K562 (cell line): ENCODE data around the gene DPH7. TPM values are rescaled to one million over a fixed set of nuclear protein-coding genes. Genes with fewer than 3 reads are reported as not detected.

Source experiments
- ATF7 ChIP-seq: fragments of 450-650 bp; IDR thresholded peaks from 2 replicates; pipeline ENCODE4 v1.7.1; 2014; ENCODE audit warnings: mild to moderate bottlenecking, moderate library complexity
- ETV1 ChIP-seq: fragments of 450-650 bp; conservative IDR thresholded peaks from 2 replicates; pipeline ENCODE4 v1.6.1; 2016; ENCODE audit warnings: missing genetic modification characterization, control low read depth, low read depth, missing compliant biosample characterization
- KDM2B ChIP-seq: fragments of 250-450 bp; sonication (Bioruptor Pico); IDR thresholded peaks from 2 replicates; pipeline ENCODE4 v1.8.0; 2021; ENCODE audit warnings: mild to moderate bottlenecking, moderate library complexity
- KDM4B ChIP-seq, 2 experiments: fragments of 450-650 bp in 1 of 2; sonication (generic) in 1 of 2; IDR thresholded peaks; 2 replicates each; pipeline ENCODE4 v1.6.1; 2016 to 2017; ENCODE audit warnings: borderline replicate concordance in 2 of 2, antibody characterized with exemption in 1 of 2, low read depth in 1 of 2, mild to moderate bottlenecking in 1 of 2
- KLF13 ChIP-seq: fragments of 450-650 bp; IDR thresholded peaks from 2 replicates; pipeline ENCODE4 v1.6.1; 2016; ENCODE audit warnings: missing genetic modification characterization, low read depth, mild to moderate bottlenecking, missing compliant biosample characterization, moderate library complexity, borderline replicate concordance
- POLR2H ChIP-seq: IDR thresholded peaks from 2 replicates; pipeline ENCODE4 v1.6.1; 2016; ENCODE audit warnings: missing genetic modification characterization, low read depth, mild to moderate bottlenecking, control low read depth, missing compliant biosample characterization, moderate library complexity
- SIX5 ChIP-seq, 2 experiments: IDR thresholded peaks; 2 replicates each; pipeline ENCODE4 v1.6.1; 2011; ENCODE audit warnings: low read length in 2 of 2, borderline replicate concordance in 1 of 2, low read depth in 1 of 2, mild to moderate bottlenecking in 1 of 2, moderate library complexity in 1 of 2; ENCODE audit not compliant: insufficient read depth in 1 of 2
- ZNF561 ChIP-seq: fragments of 450-650 bp; formaldehyde crosslinking; conservative IDR thresholded peaks from 2 replicates; pipeline ENCODE4 v1.4.0; 2020; ENCODE audit warnings: mild to moderate bottlenecking, moderate library complexity
- ZNF766 ChIP-seq: fragments of 200-800 bp; sonication (Bioruptor generic); conservative IDR thresholded peaks from 2 replicates; pipeline ENCODE4 v1.6.1; 2016; ENCODE audit warnings: missing genetic modification characterization, missing compliant biosample characterization
- polyA plus RNA-seq, 8 experiments: library from polyadenylated mRNA; depleted of rRNA in 4 of 8; stranded (reverse) in 5 of 8; unstranded in 3 of 8; fragments of >200 nt; fragmentation: Nextera tagmentation in 2 of 8; fragmentation: Illumina TruSeq in 1 of 8; extraction: Ambion mirVana in 2 of 8; extraction: Trizol in 1 of 8; gene quantifications; 2 replicates each; pipeline versions ENCODE4 v1.2.1 to v1.2.3, GENCODE V29; 2011 to 2014; ENCODE audit warnings: inconsistent platforms in 1 of 8, missing spikeins in 1 of 8
- total RNA-seq, 7 experiments: library from RNA; depleted of rRNA in 6 of 7; stranded (reverse); fragments of >200 nt in 6 of 7; fragmentation: Illumina TruSeq in 2 of 7; extraction: Trizol in 2 of 7; gene quantifications; 2 replicates each; pipeline versions ENCODE4 v1.2.1 to v1.2.3, GENCODE V29; 2011 to 2021; ENCODE audit warnings: low replicate concordance in 1 of 7
- TF ChIP-seq, protein P1 (sequence below): fragments of 250-450 bp; sonication (Bioruptor Pico); IDR thresholded peaks from 2 replicates; pipeline ENCODE4 v1.5.0; 2020; ENCODE audit warnings: mild to moderate bottlenecking
- TF ChIP-seq, protein P2 (sequence below): fragments of 250-450 bp; sonication (Bioruptor Pico); IDR thresholded peaks from 2 replicates; pipeline ENCODE4 v1.5.0; 2021
- TF ChIP-seq, protein P3 (sequence below), 2 experiments: fragments of 250-450 bp in 1 of 2; fragments of 450-650 bp in 1 of 2; sonication (Bioruptor Pico) in 1 of 2; IDR thresholded peaks; 2 replicates each; pipeline versions ENCODE4 v1.6.1 to v1.8.0; 2016 to 2021; ENCODE audit warnings: mild to moderate bottlenecking in 2 of 2, moderate library complexity in 2 of 2, missing compliant biosample characterization in 1 of 2, missing genetic modification characterization in 1 of 2
- TF ChIP-seq, protein P4 (sequence below): fragments of 150-350 bp; conservative IDR thresholded peaks from 2 replicates; pipeline ENCODE4 v1.6.1; 2014; ENCODE audit warnings: low read length
- TF ChIP-seq, protein P5 (sequence below): IDR thresholded peaks from 2 replicates; pipeline ENCODE4 v1.6.1; 2011; ENCODE audit warnings: borderline replicate concordance, low read depth, mild to moderate bottlenecking, moderate library complexity, low read length; ENCODE audit not compliant: insufficient read depth, poor library complexity, severe bottlenecking

DPH7 gene
- total and polyA plus RNA-seq, 9 of the 15 experiments (the other 6 are each of a cell fraction or from before 2014, with no cell fraction given): 13.9 to 68.6 (median 41.3) TPM

DNA sequence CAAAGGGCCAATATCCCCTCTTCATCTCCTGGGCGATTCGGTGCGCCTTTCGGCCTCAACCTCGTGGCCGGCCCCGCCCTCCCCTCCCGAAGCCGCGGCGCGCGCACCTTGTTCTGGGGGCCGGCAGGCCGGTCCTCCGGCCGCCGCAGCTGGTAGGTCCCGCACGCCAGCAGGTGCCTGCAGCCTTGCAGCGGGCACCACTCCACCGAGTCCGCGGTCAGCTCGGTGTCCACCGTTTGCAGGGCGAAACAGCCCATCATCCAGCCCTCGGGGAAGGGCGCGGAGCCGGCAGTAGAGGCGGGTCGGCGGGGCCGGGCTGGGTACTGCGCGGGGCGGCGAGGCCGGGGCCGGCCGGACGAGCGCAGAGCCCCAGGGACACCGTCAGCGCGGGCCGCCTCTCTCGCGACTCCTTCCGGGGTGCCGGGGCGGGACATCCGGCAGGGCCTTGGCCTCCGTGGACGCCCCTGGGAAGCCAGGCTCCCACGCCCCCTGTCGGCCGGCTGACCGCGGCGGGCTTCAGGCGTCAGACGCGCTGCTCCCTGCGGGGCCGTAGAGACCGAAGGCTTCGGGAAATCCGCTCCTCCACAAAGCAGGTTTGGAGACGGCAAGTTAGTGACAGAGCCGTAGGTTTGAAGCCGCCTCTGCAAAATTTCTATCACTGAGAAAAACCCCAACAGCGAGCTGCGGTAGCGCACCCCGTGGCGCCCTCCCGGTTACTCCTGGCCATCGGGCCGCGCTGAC is at the start of gene DPH7 (continued):
- TF ChIP-seq, protein P1, sequence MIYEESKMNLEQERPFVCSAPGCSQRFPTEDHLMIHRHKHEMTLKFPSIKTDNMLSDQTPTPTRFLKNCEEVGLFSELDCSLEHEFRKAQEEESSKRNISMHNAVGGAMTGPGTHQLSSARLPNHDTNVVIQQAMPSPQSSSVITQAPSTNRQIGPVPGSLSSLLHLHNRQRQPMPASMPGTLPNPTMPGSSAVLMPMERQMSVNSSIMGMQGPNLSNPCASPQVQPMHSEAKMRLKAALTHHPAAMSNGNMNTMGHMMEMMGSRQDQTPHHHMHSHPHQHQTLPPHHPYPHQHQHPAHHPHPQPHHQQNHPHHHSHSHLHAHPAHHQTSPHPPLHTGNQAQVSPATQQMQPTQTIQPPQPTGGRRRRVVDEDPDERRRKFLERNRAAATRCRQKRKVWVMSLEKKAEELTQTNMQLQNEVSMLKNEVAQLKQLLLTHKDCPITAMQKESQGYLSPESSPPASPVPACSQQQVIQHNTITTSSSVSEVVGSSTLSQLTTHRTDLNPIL (CRISPR knock-in tag): no peak
- TF ChIP-seq ZNF561 (CRISPR knock-in tag) (no peak), ATF7 (peak; percentile 89), POLR2H (tag) (peak; percentile 69), SIX5 (IDR thresholded peaks at IDR 0.05; ENCODE audit: borderline replicate concordance in 1 of 2, insufficient read depth in 1 of 2, low read depth in 1 of 2, low read length in 2 of 2) (peak; percentile 37 to 55; a peak in 2 of 4 replicates), KDM2B (CRISPR knock-in tag) (peak; percentile 12; the same call in 1 of the 2 replicates), ETV1 (no peak), ZNF766 (0 out of 2 replicates have a peak, but pooled peaks have one; percentile 23), KDM4B (IDR thresholded peaks at IDR 0.05; ENCODE audit: borderline replicate concordance in 2 of 2, low read depth in 1 of 2) (peak in 1 of 2 experiments; percentile 98; a peak in 2 of 4 replicates), KLF13 (tag) (peak; percentile 69; the same call in 1 of the 2 replicates)
- TF ChIP-seq, protein P2, sequence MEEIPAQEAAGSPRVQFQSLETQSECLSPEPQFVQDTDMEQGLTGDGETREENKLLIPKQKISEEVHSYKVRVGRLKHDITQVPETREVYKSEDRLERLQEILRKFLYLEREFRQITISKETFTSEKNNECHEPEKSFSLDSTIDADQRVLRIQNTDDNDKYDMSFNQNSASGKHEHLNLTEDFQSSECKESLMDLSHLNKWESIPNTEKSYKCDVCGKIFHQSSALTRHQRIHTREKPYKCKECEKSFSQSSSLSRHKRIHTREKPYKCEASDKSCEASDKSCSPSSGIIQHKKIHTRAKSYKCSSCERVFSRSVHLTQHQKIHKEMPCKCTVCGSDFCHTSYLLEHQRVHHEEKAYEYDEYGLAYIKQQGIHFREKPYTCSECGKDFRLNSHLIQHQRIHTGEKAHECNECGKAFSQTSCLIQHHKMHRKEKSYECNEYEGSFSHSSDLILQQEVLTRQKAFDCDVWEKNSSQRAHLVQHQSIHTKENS (CRISPR knock-in tag): no peak
- TF ChIP-seq, protein P3, sequence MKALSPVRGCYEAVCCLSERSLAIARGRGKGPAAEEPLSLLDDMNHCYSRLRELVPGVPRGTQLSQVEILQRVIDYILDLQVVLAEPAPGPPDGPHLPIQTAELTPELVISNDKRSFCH (CRISPR knock-in tag; IDR thresholded peaks at IDR 0.05): no peak
- TF ChIP-seq, protein P3 (tag; IDR thresholded peaks at IDR 0.05): peak; percentile 69; the same call in 1 of the 2 replicates
- TF ChIP-seq, protein P4, sequence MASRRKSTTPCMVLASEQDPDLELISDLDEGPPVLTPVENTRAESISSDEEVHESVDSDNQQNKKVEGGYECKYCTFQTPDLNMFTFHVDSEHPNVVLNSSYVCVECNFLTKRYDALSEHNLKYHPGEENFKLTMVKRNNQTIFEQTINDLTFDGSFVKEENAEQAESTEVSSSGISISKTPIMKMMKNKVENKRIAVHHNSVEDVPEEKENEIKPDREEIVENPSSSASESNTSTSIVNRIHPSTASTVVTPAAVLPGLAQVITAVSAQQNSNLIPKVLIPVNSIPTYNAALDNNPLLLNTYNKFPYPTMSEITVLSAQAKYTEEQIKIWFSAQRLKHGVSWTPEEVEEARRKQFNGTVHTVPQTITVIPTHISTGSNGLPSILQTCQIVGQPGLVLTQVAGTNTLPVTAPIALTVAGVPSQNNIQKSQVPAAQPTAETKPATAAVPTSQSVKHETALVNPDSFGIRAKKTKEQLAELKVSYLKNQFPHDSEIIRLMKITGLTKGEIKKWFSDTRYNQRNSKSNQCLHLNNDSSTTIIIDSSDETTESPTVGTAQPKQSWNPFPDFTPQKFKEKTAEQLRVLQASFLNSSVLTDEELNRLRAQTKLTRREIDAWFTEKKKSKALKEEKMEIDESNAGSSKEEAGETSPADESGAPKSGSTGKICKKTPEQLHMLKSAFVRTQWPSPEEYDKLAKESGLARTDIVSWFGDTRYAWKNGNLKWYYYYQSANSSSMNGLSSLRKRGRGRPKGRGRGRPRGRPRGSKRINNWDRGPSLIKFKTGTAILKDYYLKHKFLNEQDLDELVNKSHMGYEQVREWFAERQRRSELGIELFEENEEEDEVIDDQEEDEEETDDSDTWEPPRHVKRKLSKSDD: no peak
- TF ChIP-seq, protein P5, sequence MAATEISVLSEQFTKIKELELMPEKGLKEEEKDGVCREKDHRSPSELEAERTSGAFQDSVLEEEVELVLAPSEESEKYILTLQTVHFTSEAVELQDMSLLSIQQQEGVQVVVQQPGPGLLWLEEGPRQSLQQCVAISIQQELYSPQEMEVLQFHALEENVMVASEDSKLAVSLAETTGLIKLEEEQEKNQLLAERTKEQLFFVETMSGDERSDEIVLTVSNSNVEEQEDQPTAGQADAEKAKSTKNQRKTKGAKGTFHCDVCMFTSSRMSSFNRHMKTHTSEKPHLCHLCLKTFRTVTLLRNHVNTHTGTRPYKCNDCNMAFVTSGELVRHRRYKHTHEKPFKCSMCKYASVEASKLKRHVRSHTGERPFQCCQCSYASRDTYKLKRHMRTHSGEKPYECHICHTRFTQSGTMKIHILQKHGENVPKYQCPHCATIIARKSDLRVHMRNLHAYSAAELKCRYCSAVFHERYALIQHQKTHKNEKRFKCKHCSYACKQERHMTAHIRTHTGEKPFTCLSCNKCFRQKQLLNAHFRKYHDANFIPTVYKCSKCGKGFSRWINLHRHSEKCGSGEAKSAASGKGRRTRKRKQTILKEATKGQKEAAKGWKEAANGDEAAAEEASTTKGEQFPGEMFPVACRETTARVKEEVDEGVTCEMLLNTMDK: peak; percentile 99
